SK-N-SH treated with all-trans-retinoic acid at 6 μM for 48 hours (cell line): Measurements from ENCODE around the gene GALNT13.

Experiments used
- ATAC-seq: fragments of 200-7000 bp; cut with Tn5 transposase; 3 replicates; pipeline ENCODE4 v1.9.1; 2020; ENCODE audit warnings: mild to moderate bottlenecking, moderate library complexity
- CREB5 ChIP-seq: fragments of 250-450 bp; sonication (Bioruptor Pico); IDR thresholded peaks from 2 replicates; pipeline ENCODE4 v1.5.1; 2020; ENCODE audit warnings: low read depth, mild to moderate bottlenecking, moderate library complexity
- CSDC2 ChIP-seq: fragments of 250-450 bp; sonication (Bioruptor Pico); IDR thresholded peaks from 2 replicates; pipeline ENCODE4 v1.5.0; 2020; ENCODE audit warnings: mild to moderate bottlenecking, moderate library complexity
- ESRRG ChIP-seq: fragments of 250-450 bp; sonication (Bioruptor Pico); IDR thresholded peaks from 2 replicates; pipeline ENCODE4 v1.6.1; 2021; ENCODE audit warnings: mild to moderate bottlenecking
- GLIS3 ChIP-seq: fragments of 250-450 bp; sonication (Bioruptor Pico); IDR thresholded peaks from 2 replicates; pipeline ENCODE4 v1.5.0; 2020; ENCODE audit warnings: mild to moderate bottlenecking, moderate library complexity
- ISL1 ChIP-seq: fragments of 250-450 bp; sonication (Bioruptor Pico); IDR thresholded peaks from 2 replicates; pipeline ENCODE4 v2.1.2; 2022; ENCODE audit warnings: mild to moderate bottlenecking, moderate library complexity
- OSR1 ChIP-seq: fragments of 250-450 bp; sonication (Bioruptor Pico); IDR thresholded peaks from 2 replicates; pipeline ENCODE4 v1.8.0; 2022; ENCODE audit warnings: moderate library complexity, mild to moderate bottlenecking, inconsistent platforms
- PATZ1 ChIP-seq: fragments of 250-450 bp; sonication (Bioruptor Pico); IDR thresholded peaks from 2 replicates; pipeline ENCODE4 v1.8.0; 2020; ENCODE audit warnings: mild to moderate bottlenecking, moderate library complexity, borderline replicate concordance
- POU6F1 ChIP-seq: fragments of 250-450 bp; sonication (Bioruptor Pico); IDR thresholded peaks from 2 replicates; pipeline ENCODE4 v1.8.0; 2021; ENCODE audit warnings: low read depth, mild to moderate bottlenecking, moderate library complexity, borderline replicate concordance
- PPARA ChIP-seq: fragments of 250-450 bp; sonication (Bioruptor Pico); IDR thresholded peaks from 2 replicates; pipeline ENCODE4 v1.5.0; 2020; ENCODE audit warnings: mild to moderate bottlenecking, borderline replicate concordance
- SNAI2 ChIP-seq: fragments of 250-450 bp; sonication (Bioruptor Pico); IDR thresholded peaks from 2 replicates; pipeline ENCODE4 v1.5.0; 2020; ENCODE audit warnings: mild to moderate bottlenecking, moderate library complexity
- TOX ChIP-seq: fragments of 250-450 bp; sonication (Bioruptor Pico); IDR thresholded peaks from 2 replicates; pipeline ENCODE4 v1.8.0; 2021; ENCODE audit warnings: mild to moderate bottlenecking, moderate library complexity, borderline replicate concordance
- TSHZ2 ChIP-seq: fragments of 250-450 bp; sonication (Bioruptor Pico); IDR thresholded peaks from 2 replicates; pipeline ENCODE4 v1.5.0; 2020; ENCODE audit warnings: mild to moderate bottlenecking, moderate library complexity
- ZFP3 ChIP-seq: fragments of 250-450 bp; sonication (Bioruptor Pico); IDR thresholded peaks from 2 replicates; pipeline ENCODE4 v1.5.0; 2020; ENCODE audit warnings: mild to moderate bottlenecking, moderate library complexity
- ZFP30 ChIP-seq: fragments of 450-650 bp; formaldehyde crosslinking; IDR thresholded peaks from 2 replicates; pipeline ENCODE4 v1.5.0; 2022; ENCODE audit warnings: mild to moderate bottlenecking, moderate library complexity
- ZNF565 ChIP-seq: fragments of 450-650 bp; formaldehyde crosslinking; conservative IDR thresholded peaks from 2 replicates; pipeline ENCODE4 v1.5.0; 2020; ENCODE audit warnings: low read depth, mild to moderate bottlenecking, moderate library complexity
- ZNF8 ChIP-seq: fragments of 450-650 bp; formaldehyde crosslinking; IDR thresholded peaks from 2 replicates; pipeline ENCODE4 v1.5.0; 2020; ENCODE audit warnings: mild to moderate bottlenecking, moderate library complexity

Gene GALNT13

GRCh38 chr2:154173164-154173563 is 301.4 kb downstream of the GALNT13 start (continued):
- TF ChIP-seq TSHZ2 (no peak), PPARA (CRISPR knock-in tag) (no peak), ZFP3 (CRISPR knock-in tag) (no peak)

GRCh38 chr2:154173919-154174318 is 302.2 kb downstream of the GALNT13 start:
- no peak for ATAC-seq
- TF ChIP-seq TSHZ2 (no peak), PATZ1 (CRISPR knock-in tag) (no peak), POU6F1 (CRISPR knock-in tag) (no peak), ESRRG (no peak), ZNF565 (CRISPR knock-in tag) (no peak), TOX (no peak), CSDC2 (CRISPR knock-in tag) (no peak), SNAI2 (CRISPR knock-in tag) (no peak), ZNF8 (no peak), PPARA (CRISPR knock-in tag) (no peak), ZFP30 (CRISPR knock-in tag) (no peak), GLIS3 (CRISPR knock-in tag) (no peak), OSR1 (CRISPR knock-in tag) (no peak)

DNA sequence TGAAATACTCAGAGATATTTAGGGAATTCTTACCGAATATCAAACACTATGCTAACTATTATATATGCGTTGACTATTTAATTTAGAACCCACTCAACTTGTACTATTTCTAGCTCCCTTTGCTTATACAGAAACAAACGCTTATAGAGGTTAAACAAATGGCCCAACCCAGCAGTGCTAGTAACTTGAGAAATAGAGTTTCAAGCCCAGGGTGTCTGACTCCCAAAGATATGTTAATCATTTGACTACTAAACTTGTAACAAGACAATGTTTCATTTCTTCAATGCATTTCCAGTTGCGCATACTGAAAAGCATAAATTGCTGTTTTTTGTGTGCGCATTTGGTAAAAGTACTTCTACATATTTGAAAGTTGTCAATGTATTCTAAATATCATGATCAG is 310.3 kb downstream of the GALNT13 start:
- no peak for TF ChIP-seq ISL1 (CRISPR knock-in tag)
- TF ChIP-seq TSHZ2: no peak
- no peak for TF ChIP-seq CREB5 (CRISPR knock-in tag)
- TF ChIP-seq PPARA (CRISPR knock-in tag): no peak
- ATAC-seq: no peak
